Measurements from ENCODE around the gene SYTL1.

SYTL1 gene

DNA sequence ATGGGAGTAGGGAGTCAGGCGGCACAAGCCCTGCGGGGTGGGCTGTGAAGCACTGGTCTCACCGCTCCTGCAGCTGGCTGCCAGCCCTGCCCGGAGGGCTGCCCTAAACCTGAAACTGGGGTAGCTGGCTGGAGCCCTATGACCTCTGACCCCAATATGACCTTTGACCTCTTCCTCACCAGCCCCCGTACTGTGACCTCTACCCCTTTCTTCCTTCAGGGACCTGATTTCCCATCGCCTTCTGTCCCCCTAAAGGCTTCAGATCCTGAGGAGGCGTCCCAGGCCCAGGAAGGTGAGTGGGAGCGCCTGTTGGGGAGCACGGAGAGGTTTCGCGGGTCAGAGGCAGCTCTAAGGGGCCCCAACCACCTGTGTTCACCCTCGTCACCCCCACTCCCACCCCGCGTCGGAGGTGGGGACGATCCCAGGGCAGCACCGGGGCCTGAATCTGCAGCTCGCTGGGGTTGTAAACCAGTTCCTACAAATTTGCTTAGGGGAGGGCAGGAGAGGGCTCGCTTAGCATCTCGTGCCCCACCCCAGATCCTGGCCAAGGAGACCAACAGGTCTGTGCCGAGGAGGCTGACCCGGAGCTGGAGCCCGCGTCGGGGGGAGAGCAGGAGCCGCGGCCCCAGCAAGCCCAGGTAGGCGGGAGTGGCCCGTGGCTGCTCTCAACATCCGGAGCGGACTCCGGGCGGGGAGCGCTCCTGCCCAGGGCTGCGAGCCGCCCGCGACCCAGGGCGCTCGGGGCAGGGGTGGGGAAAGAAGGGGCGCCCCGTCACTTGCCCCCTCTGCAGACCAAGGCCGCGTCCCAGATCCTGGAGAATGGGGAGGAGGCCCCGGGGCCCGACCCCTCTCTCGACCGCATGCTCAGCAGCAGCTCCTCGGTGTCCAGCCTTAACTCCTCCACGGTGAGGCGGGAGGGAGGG lies 7.3 kb downstream of the SYTL1 start:
- DNase-seq (ENCODE audit: low spot score): no peak

DNA sequence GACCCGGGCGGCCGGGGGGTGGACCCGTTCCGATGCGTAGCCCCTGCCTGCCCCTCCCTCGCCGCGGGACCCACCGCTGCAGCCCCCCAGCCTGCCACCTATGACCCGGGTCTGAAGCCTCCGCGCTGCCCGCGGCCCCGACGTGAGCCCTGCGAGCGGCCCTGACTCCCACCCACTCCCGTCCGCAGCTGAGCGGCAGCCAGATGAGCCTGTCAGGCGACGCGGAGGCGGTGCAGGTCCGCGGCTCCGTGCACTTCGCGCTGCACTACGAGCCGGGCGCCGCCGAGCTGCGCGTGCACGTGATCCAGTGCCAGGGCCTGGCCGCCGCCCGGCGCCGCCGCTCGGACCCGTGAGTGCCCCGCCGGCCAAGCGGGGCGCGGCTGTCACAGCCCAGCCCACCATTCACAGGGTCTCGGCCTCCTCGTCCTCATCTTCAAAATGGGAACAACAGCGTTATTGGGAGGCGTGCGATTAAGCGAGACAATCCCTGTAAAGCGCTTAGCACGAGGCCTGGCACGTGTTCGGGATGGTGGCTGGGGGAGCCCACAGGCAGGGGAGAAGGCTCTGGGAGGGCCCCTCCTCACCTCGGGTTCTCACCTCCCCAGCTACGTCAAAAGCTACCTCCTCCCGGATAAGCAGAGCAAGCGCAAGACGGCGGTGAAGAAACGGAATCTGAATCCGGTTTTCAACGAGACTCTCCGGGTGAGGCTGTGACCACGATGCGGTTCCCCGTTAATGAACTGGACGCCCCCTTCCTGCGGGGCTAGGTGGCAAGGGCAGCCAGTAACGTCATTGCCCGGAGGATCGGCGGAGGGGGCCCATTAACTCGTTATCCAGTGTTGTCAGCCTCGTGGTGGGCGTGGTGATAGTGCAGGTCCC lies 8.2 kb downstream of the SYTL1 start:
- peak; percentile 31 for DNase-seq (ENCODE audit: low spot score)

DNA sequence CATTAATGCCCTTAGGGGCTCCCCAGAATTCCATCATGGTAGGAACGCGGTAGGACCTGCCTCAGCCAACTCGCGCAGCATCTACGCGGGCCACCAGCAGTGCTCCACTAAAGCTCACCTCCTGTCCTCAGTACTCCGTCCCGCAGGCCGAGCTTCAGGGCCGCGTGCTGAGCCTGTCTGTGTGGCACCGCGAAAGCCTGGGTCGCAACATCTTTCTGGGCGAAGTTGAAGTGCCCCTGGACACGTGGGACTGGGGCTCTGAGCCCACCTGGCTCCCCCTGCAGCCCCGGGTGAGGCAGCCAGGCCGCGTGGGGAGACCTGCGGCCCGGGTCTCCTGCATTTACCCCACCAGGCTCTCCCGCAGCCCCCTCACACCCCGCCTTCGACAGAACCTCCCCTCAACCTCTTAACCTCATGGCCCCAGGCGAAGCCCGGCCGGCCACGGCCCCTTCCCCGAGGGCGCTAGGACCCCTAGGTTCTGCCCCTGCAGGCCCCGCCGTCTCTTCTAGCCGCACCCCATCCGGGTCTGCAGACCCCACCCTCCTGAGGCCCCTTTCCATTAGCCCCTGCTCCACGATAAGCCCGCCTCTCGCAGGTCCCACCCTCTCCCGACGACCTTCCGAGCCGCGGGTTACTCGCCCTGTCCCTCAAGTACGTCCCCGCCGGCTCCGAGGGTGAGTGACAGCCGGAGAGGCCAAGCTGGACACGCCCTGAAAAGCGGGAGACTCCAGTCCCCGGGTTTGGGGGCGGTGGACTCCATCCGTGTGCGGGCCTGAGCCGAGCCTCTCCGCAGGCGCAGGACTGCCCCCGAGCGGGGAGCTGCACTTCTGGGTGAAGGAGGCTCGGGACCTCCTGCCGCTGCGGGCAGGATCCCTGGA lies 9.1 kb downstream of the SYTL1 start:
- DNase-seq (ENCODE audit: low spot score): no peak

DNA sequence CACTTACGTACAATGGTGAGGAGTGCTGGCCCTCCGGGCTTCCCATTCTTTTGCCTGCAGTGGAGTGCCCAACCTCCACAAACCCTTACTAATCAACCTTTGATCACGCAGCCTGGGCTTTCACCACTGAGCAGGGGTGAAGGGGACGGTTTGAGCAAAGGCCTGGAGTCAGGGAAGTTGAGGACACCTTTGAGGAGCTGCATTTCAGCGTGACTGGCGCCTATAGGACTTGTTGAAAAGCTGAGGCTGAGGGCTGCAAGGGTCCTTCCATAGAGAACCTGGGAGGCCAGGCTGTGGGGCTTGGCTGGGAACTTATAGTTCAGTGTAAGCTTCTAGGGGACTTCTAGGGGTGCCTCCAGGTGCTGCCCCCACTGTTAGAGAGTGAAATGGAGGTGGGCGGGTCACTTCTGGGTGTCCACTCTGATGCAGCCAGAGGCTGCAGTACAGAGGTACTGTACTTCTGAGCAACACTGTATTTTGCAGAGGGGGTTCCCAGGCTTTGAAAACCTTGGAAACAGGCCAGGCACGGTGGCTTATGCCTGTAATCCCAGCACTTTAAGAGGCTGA lies 9.8 kb downstream of the SYTL1 start:
- no peak for DNase-seq (ENCODE audit: low spot score)

DNA sequence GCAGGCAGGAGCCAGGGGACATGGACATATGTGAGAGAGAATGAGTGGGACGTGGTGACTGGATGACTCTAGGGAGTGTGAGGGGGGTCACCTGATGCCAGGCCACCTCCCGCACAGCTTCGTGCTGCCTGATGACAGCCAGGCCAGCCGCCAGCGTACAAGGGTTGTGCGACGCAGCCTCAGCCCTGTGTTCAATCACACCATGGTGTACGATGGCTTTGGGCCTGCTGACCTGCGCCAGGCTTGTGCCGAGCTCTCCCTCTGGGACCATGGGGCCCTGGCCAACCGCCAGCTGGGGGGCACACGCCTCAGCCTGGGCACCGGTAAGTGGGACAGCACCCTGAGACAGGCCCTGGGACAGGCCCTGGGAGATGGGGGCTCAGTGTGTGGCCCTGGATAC lies 11.3 kb downstream of the SYTL1 start:
- no peak for DNase-seq (ENCODE audit: low spot score)

DNA sequence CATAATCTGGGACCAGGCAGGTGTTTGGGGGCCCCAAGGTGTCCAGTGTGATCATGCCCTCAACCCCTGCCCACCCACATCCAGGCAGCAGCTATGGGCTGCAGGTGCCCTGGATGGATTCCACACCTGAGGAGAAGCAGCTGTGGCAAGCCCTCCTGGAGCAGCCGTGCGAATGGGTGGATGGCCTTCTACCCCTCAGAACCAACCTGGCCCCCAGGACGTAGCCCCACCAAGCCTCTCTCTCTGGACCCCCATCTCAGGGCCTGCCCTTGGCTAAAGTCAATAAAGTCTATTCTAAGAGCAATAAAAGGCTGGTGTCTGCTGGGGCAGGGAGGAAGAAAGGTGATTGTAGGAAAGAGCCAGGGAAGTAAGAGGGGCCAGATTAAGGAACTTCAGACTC lies 11.8 kb downstream of the SYTL1 start:
- no peak for DNase-seq (ENCODE audit: low spot score)

DNA sequence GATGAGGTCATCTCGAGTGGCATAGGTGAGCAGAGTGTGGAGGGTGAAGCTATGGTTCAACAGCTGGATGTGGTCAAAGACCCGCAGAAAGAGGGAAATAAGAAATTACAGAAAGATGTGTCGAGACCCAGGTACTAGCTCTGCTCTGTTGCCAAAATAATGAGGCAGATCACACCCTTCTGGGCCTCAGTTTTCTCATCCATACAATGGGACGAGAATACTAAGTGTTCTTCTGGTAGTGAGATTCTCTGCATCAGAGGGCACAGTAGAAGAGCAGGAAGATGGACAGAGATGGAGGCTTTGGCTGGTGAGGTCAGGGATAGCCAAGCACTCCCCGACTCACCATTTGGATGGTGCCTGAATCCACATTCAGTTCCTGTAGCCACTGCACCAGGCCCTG lies 13.9 kb downstream of the SYTL1 start:
- no peak for DNase-seq (ENCODE audit: low spot score)

DNA sequence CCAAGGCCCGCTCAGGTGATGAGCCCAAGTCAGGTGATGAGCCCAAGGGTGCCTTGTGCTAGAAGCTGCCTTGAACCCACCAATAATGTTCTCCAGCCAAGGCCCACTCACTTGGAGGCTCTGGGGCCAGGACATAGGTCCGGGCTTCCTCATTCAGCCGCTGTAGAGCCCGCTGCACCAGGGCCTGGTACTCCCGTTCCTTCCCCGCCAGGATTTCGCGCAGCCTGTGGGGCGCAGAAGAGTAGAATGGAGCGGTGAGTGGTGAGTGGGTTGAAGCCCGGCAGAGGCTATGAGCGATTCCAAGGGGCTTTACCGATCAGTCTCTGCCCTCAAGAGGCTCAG lies 14.4 kb downstream of the SYTL1 start:
- DNase-seq (ENCODE audit: low spot score): no peak

DNA sequence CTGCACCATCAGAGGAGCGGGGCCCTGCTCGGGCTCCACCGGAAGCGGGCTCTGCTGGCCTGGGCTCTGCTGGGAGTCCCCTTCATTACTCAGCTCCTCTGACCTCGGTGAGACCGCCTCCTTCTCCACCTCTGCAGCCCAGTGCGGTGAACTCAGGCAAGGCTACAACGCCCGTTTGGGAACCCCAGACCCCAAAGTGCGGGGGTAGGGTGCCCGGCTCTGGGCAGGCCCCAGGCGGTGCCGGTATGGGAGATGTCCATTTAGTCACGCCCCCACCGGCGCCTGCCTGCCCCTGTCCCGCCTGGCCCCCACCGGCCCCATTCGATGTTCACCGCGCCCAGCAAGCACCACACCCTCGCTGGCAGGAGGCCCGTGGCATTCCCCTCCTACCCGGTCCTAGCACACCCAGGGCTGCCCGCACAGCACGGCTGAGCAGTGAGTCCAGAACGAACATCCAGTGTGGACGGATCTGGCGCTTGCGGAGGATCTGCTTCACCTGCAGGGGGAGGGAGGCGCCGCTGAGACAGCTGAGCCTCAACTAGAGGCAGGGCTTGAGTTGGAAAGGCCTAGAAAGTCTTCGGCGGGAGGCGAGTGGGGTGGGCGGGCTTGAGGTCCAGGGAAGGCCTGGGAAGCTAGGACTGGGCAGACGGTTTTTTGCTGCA lies 14.9 kb downstream of the SYTL1 start:
- no peak for DNase-seq (ENCODE audit: low spot score)

DNA sequence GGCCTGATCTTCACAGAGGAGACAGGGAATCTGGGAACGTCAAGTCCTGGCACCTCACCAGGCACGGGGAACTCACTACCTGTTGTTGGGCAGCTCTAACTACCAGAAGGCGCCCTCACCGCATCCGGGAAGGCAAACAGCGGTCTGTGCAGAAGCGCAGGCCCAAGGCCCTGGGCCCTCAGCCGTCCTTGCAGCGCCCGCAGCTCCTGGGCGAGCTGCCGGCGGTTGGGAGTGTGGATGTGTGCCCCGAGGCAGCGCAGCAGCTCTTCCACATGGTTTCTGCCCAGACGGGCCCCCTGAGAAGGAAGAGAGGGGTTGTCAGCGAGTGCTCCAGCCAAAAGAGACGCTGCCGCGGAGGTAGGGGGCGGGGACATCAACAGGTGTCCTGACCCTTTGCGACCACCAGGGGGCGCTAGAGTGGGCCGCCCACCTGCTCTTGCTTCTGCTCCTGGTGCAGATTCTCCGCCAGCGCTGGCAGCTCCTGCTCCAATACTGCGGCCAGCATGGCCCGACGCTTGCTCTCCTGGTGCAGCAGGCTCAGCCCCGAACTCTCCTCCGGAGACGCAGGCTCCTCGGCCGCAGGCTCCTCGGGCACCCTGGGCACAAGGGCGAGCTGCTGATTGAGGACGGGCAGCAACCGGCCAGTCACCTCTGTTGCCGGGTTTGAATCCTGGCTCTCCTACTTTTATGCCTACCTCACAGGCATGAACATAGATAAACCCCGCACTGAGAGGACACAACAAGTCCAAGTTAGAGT lies 15.6 kb downstream of the SYTL1 start:
- peak; percentile 70 for DNase-seq (ENCODE audit: low spot score)

DNA sequence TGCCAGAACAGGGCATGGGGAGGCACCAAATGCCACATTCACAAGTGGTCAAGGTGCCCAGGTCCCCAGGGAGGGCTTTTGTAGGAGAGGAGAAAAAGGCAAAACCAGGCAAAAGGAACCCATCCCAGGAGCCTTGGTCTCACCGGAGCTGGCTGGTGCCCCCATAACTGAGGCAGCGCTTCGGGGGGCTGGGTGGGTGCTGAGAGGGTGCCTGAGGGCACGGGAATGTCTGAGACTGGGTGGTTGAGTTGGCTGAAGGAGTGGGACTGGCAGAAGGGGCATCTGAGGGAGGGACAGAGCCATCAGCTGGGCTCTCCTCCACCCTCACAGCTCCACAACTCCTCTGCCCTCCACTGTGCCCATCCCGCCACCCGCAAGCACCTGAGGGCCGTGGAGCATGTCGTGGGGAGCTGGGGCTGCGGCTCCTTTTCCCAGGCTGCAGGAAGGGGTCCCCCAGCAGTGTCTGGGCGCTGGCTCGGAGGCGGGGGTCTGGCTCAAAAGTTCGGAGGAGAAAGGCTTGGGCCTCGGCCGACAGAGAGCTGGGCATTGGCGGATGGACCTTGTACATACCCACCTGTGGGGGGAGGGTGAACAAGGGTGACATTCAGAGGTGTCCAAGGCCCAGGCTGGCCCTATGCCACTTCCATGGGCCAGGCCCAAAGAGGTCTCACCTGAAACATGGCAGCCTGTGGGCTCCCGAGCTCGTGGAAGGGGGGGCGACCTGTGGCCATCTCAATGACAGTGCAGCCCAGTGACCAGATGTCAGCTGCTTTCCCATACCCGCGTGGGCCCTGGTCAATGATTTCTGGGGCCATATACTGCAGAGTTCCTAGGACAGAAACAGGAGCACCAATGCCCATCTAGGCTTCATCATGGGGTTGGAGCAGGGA lies 16.5 kb downstream of the SYTL1 start:
- no peak for DNase-seq (ENCODE audit: low spot score)

DNA sequence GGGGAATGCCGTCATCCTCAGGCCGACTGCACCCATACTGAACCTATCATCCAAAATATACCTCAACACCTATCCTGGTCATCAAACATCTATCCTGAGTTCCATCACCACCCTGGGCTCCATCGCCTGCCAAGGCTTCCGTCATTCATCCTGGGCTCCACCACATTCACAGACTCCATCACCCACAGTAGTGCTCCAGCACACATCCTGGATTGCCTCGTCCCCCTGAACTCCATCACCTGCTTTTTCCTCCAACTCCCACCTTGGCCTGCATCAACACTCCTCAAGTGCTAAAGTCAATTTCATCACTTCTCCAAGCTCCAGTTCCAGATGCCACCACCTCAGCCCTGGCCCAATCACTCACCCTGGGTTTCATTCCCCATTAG lies 17.1 kb downstream of the SYTL1 start:
- no peak for DNase-seq (ENCODE audit: low spot score)

DNA sequence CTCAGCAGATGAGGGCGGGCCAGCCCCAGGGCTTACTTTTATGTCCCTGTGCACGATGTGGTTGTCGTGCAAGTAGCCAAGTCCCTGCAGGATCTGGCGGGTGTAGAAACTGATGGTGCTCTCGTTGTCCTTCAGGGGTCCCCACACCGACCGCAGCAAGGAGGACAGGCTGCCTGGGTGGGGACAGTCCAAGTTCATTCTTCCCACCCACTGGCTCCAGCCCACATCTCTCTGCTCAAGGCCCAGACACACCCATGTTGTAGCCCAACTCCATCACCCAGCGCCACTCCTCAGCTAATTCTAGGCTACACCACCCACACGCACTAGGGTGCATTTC lies 18.0 kb downstream of the SYTL1 start:
- no peak for DNase-seq (ENCODE audit: low spot score)

DNA sequence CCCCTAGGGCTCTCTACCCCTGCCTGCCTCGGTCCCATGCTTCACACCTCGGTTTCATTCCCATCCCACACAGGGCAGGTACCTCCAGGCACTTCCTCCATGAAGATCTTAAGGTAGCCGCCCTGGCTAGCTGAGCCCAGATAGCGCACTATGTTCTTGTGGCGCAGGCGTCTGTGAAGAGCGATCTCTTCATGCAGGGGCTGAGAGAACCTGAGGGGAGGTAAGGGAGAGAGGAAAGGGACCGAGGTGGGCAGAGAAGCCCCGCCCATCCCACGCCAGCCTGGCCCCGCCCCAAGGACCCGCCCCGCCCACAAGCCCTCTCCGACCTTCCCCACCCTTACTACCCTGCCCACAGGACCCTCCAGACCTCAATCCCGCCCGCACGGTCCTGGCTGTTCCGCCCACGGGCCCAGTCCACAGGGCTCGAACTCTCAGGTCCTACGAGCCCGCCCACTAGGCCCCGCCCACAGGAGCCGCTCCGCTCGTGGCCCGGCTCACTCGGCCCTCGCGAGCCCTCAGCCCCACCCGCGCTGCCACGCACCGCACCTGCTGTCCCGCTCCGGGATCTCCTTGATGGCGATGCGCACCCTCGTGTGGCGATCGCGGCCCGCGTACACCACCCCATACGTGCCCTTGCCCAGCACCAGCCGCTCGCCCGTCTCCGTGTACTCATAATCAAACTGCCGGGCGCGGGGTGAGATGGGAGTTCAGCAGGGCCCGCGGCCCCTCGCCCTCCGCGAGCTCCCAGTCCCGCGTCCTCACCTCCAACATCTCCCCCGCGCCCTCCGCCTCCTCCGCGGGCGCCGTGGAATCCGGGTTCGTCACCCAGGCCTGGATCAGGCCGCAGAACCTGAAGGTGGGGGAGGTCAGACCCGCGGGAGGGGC lies 18.6 kb downstream of the SYTL1 start:
- no peak for DNase-seq (ENCODE audit: low spot score)

DNA sequence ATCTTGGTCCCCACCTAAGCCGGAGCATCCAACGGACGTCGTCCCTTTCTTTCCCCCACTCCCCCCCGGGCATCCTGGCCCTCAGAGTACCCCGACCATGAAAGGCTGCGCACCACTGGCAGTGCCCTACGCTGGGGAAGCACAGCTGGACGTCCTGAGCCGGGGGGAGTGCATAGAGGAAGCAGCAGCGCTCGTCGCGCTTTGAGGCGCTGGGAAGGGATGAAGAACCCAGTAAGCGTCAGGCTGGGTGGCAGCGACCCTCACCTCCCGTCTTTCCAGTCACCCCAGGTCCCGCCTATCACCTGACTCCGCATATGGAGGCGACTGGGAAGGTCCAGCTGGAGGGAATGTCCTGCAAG lies 19.2 kb downstream of the SYTL1 start:
- DNase-seq (ENCODE audit: low spot score): no peak

DNA sequence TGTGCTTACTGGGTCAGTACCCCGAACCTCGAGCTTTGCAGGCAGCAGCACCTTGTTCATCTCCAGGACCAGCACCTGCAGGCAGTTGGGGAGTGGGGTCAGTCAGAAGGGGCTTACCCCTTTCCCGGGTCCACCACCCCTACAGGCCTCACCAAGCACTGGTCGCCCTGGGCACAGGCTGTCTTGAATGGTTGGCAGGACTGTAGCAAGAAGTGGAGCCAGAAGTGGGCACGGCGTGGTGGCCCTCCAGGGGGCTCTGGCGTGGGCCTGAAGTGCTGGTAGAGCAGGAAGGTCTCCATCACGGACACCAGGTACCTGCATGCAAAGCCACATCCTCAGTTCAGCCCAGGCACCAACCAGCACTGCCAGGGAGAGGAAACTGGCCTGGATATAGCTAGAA lies 19.7 kb downstream of the SYTL1 start:
- DNase-seq (ENCODE audit: low spot score): no peak

DNA sequence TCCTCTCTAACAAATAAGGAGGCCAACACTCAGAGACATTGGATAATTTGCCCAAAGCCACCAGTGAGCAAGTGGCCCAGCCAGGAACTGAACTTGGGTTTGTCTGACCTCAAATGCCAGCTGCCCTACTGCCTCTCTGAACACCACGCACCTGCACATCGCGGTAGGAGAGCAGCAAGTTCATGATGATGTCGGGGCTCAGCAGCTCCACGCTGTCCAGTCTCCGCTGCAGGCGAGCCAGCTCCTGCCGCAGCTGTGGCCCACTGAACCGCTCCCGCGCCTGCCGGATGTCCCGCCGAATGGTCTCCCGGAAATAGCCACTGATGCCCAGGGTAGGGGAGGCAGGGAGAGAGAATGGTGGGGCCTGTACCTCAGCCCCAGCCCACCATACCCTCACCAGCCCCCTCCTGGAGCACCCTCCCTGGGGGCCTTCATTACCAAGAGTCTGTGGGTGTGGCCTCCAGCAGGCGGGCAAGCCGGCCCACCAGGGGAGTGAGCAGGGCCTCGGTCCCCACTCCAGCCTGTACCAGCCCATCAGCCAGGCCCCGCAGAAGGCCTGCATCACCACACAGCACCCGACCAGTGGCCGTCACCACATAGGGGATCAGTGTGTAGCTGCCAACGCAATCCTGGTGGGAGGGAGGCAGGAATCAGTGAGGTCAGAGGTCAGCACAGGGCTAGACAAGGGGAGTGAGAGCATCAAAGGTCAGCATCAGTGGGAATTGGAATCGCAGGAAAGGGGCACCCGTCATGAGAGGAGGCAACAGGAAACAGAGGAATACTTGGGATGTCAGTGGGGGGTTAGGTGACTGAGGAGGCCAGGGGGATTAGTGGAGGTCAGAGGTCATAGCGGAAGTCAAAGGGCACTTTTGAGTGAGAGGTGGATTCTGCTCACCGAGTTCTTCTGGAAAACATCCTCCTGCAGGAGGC lies 22.2 kb downstream of the SYTL1 start:
- no peak for DNase-seq (ENCODE audit: low spot score)

Measured in Ammon's horn (tissue), 1 donor.